Adrenal gland (tissue), 12 donors: ENCODE measurements around the gene MCOLN2. TPM values are rescaled to one million over a fixed set of nuclear protein-coding genes. Genes with fewer than 3 reads are reported as not detected.

ENCODE experiments used
- DNase-seq, 7 donors: peaks; one replicate each; pipeline ENCODE4 v3.0.0-alpha.2; 2019 to 2020
- H3K27ac ChIP-seq, 5 donors: fragments of 200-600 bp; sonication (generic) in 4 of 5; 1 replicate in 3 of 5; 2 replicates in 2 of 5; pipeline versions ENCODE4 v1.5.1 to v1.8.0; 2016 to 2020; ENCODE audit warnings: mild to moderate bottlenecking in 1 of 5
- H3K27me3 ChIP-seq: fragments of 200-600 bp; 2 replicates; pipeline ENCODE4 v1.8.0; 2021
- H3K36me3 ChIP-seq, 2 donors: fragments of 200-600 bp; replicated peaks in 1 of 2; 1 replicate in 1 of 2; 2 replicates in 1 of 2; pipeline versions ENCODE4 v1.5.1 to v1.8.0; 2018 to 2022
- H3K4me1 ChIP-seq, 2 donors: fragments of 200-600 bp; replicated peaks in 1 of 2; 1 replicate in 1 of 2; 2 replicates in 1 of 2; pipeline versions ENCODE4 v1.5.1 to v1.8.0; 2018 to 2021
- H3K4me3 ChIP-seq, 4 donors: fragments of 200-600 bp; sonication (generic) in 3 of 4; one replicate each; pipeline ENCODE4 v1.5.1; 2016 to 2018
- H3K9me3 ChIP-seq, 3 donors: fragments of 200-600 bp; sonication (generic) in 1 of 3; replicated peaks in 1 of 3; 1 replicate in 2 of 3; 2 replicates in 1 of 3; pipeline versions ENCODE4 v1.5.1 to v1.8.0; 2016 to 2021
- POLR2A ChIP-seq, 2 donors: fragments of 450-650 bp; IDR thresholded peaks; one replicate each; pipeline ENCODE4 v1.6.1; 2017; ENCODE audit warnings: antibody characterized with exemption in 2 of 2, mild to moderate bottlenecking in 2 of 2, moderate library complexity in 1 of 2
- WGBS, 4 donors: extraction: QIAGEN DNeasy Blood & Tissue Kit in 2 of 4; methylation state at CpG; one replicate each; pipeline versions ENCODE4 v1.1.5 to v1.1.7; 2013 to 2017; 5-methylcytosine and 5-hydroxymethylcytosine counted together
- intact Hi-C, 2 donors: fragments of 100-400 bp; cut with DNase I; formaldehyde crosslinking; loops; one replicate each; pipeline versions ENCODE4 v1.14.1 to v1.15.0; 2022 to 2023
- polyA plus RNA-seq, 3 donors: library from polyadenylated mRNA; stranded (reverse); fragments of 200-250 nt in 2 of 3; fragments of 350-450 nt in 1 of 3; fragmentation: Illumina TruSeq in 1 of 3; extraction: RNeasy Lipid Tissue Mini Kit (QIAGEN cat#74804) in 1 of 3; gene quantifications; one replicate each; pipeline ENCODE4 v1.2.3, GENCODE V29; 2013 to 2014
- total RNA-seq, 9 donors: library from RNA; depleted of rRNA in 4 of 9; stranded (reverse); fragments of >200 nt in 4 of 9; fragments of 120-200 nt in 1 of 9; fragmentation: NEBNext Ultra II Directional in 1 of 9; extraction: Animal tissue kit (Norgen Biotek cat#: 25700) in 1 of 9; gene quantifications; one replicate each; pipeline versions ENCODE4 v1.1.0 to v1.2.4, GENCODE V29; 2013 to 2023
- TF ChIP-seq, protein P1 (sequence below), 6 experiments: fragments of 450-650 bp in 4 of 6; fragments of 200-600 bp in 2 of 6; sonication (generic) in 1 of 6; IDR thresholded peaks; 1 replicate in 5 of 6; 2 replicates in 1 of 6; pipeline versions ENCODE4 v1.5.1 to v1.8.0; 2016 to 2021; ENCODE audit warnings: antibody characterized with exemption in 6 of 6, mild to moderate bottlenecking in 2 of 6, moderate library complexity in 1 of 6
- donor health status: healthy with polysubstance abuse.
- donor health status: Bipolar disorder and iron deficiency.
- donor health status: DM: yes; HTN: yes; CAD: no.
- donor health status: DM: no; HTN: no; CAD: no.
- donor health status: DM: no; HTN: no; CAD: no.
- donor health status: DM: yes; HTN: yes; CAD: no.

MCOLN2 gene
- total and polyA plus RNA-seq, 12 donors = 0.89 to 40.1 (median 14.8) TPM

DNA sequence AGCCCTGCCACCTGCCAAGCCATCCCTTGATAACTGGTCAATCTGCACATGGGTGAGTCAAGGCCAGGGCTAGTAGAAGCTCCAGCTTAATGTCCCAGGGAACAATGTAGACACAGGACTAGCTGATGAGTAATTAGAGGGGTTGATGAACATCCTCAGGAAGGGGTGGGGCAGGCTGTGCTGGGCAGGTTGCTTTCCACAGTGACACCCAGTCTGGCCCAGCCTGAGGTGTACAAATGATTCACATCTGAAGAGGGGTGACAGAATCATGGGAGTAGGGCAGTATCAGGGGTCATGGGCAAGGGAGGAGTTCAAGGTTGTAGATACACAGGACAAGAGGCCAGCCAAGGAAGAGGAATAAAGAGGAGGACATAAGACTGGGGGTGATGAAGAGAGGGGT lies 108.2 kb downstream of the MCOLN2 start:
- no peak for DNase-seq
- Histone ChIP-seq H3K9me3 (no peaks in the 10 kb centered on the region), H3K36me3 (no peaks in the 10 kb centered on the region), H3K27ac (no peak overlapping the region), H3K27me3 (peaks cover 21% of the 10 kb centered on the region), H3K4me3 (no peak overlapping the region), H3K4me1 (no peaks in the 10 kb centered on the region)
- intact Hi-C loops = no loop called here
- TF ChIP-seq, protein P1, sequence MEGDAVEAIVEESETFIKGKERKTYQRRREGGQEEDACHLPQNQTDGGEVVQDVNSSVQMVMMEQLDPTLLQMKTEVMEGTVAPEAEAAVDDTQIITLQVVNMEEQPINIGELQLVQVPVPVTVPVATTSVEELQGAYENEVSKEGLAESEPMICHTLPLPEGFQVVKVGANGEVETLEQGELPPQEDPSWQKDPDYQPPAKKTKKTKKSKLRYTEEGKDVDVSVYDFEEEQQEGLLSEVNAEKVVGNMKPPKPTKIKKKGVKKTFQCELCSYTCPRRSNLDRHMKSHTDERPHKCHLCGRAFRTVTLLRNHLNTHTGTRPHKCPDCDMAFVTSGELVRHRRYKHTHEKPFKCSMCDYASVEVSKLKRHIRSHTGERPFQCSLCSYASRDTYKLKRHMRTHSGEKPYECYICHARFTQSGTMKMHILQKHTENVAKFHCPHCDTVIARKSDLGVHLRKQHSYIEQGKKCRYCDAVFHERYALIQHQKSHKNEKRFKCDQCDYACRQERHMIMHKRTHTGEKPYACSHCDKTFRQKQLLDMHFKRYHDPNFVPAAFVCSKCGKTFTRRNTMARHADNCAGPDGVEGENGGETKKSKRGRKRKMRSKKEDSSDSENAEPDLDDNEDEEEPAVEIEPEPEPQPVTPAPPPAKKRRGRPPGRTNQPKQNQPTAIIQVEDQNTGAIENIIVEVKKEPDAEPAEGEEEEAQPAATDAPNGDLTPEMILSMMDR (IDR thresholded peaks at IDR 0.05) = no peak

DNA sequence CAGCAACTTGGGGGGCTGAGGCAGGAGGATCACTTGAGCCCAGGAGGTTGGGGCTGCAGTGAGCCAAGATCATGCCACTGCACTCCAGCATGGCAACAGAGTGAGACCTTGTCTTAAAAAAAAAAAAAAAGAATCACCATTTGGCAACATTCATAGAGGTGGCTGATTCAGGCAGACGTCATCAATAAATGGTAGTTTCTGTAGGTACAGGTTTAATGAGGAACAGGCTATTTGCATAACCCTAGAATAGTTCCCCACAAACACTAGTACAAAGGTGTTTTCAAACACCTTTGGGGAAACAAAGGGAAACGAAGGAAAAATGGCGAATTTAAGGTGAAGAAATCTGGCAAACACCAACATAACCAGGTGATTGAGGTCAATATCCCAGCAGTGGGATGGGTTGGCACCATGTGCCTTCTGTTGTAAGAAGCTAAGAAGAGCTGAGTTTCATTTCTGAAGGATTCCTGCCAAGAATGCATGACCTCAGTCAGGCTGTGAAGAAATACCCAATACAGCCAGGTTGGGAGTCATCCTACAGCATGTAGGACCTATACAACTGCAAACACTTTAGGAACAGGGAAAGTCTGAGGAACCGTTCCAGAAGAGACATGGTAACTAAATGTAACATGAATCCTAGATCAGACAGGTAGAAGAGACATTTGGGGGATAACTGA lies 109.5 kb downstream of the MCOLN2 start:
- Histone ChIP-seq H3K27ac (no peak overlapping the region), H3K4me3 (no peak overlapping the region), H3K9me3 (no peaks in the 10 kb centered on the region), H3K36me3 (no peaks in the 10 kb centered on the region), H3K27me3 (peaks cover 7% of the 10 kb centered on the region), H3K4me1 (no peaks in the 10 kb centered on the region)
- TF ChIP-seq POLR2A (IDR thresholded peaks at IDR 0.05) = no peak
- TF ChIP-seq, protein P1 (IDR thresholded peaks at IDR 0.05) = no peak
- intact Hi-C loops = no loop called here
- WGBS, 4 donors = 88 to 91% (median 90%) methylated on average over 4 of the region's 4 CpGs
- peak in 1 of 7 donors; percentile 18 for DNase-seq

DNA sequence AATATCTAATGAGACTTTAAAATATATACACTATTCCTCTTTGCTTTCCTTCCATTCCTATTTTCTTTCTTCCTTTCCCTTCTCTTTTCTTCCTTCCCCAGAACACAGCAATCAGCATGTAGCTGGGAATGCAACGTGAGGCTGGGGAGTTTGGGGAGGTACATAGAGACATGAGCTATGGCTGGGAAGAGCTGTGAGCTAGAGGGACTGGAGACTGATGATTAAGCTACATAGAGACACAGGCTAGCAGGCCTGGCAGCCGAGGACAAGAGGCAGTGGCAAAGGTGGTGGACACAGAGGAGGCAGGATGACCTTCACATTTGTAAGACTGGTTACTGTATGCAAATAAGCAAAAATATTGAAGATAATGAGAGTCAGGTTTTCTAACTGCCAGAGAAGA lies 111.4 kb downstream of the MCOLN2 start:
- WGBS, 4 donors = 36 to 75% (median 63%) methylated on average over 2 of the region's 2 CpGs
- H3K27me3 ChIP-seq = no peaks in the 10 kb centered on the region
- DNase-seq = no peak
- TF ChIP-seq, protein P1 (IDR thresholded peaks at IDR 0.05) = no peak
- TF ChIP-seq POLR2A (IDR thresholded peaks at IDR 0.05) = no peak
- no peaks in the 10 kb centered on the region for H3K9me3 ChIP-seq
- H3K4me1 ChIP-seq = no peaks in the 10 kb centered on the region
- H3K4me3 ChIP-seq = no peak overlapping the region
- H3K36me3 ChIP-seq = no peaks in the 10 kb centered on the region
- H3K27ac ChIP-seq = no peak overlapping the region
- intact Hi-C loops = no loop called here

DNA sequence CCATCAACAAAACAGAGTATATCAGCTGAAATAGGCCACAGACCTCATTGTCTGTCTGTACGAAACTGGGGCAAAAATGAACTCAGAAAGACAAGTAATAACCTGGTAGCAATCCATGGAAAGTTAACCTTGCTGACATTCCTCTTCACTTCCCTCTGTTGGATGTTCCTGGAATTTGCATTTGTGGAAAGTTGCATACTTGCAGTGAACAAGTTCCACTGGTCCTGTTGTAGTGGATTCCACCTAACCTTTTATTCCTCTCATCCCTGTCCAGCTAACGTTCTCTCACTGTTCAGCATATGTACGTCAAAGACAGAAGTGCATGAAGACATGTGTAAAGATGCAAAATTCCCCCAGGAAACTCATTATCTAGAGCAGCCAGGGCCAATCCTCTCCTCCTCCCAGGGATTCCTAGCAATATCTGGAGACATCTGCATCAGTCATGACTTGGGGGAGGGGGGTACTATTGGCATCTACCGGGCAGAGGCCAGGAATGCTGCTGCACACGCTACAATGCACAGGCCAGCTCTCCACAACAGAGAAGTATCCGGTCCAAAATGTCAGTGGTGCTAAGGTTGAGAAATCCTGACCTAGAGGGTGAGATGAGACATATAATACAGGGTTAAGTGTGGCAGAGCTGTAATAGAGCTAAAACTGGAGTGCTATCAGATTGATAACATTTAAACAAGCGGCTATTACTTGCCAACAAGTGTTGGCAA lies 112.1 kb downstream of the MCOLN2 start:
- no peak for DNase-seq
- Histone ChIP-seq H3K36me3 (no peaks in the 10 kb centered on the region), H3K9me3 (no peaks in the 10 kb centered on the region), H3K4me3 (no peak overlapping the region), H3K27me3 (no peaks in the 10 kb centered on the region), H3K27ac (no peak overlapping the region), H3K4me1 (no peaks in the 10 kb centered on the region)
- intact Hi-C loops = no loop called here
- no peak for TF ChIP-seq POLR2A (IDR thresholded peaks at IDR 0.05)
- 56 to 75% (median 61%) methylated on average over 7 of the region's 7 CpGs for WGBS, 4 donors

DNA sequence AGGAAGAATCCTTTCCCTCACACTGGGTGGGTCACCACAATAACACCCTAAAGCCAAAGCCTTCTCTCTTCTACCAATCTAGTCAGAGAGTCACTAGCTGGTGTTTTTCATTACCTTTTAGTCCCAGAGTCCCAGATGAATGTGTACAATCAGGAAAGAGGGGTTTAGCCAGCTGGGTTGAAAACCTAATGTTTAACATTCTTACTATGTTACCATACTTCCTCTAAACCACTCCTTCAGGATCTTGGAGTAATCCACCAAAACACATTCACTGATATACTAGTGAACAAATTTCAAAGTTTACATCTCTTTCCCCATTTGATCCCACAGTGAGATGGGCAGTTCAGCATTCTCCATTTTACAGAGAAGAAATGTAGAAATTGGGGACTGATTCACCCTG lies 113.6 kb downstream of the MCOLN2 start:
- H3K4me1 ChIP-seq = no peaks in the 10 kb centered on the region
- H3K9me3 ChIP-seq = no peaks in the 10 kb centered on the region
- H3K27me3 ChIP-seq = no peaks in the 10 kb centered on the region
- DNase-seq = no peak
- TF ChIP-seq, protein P1 (IDR thresholded peaks at IDR 0.05) = no peak
- TF ChIP-seq POLR2A (IDR thresholded peaks at IDR 0.05) = no peak
- no peak overlapping the region for H3K4me3 ChIP-seq
- no peaks in the 10 kb centered on the region for H3K36me3 ChIP-seq
- no peak overlapping the region for H3K27ac ChIP-seq
- intact Hi-C loops = no loop called here
